HEK293 (cell line): ENCODE data around the gene CIDEA.

ENCODE experiments used
- CTCF ChIA-PET: fragments of 350-600 bp; formaldehyde crosslinking; extraction: SDS; loops from one replicate; lab custom pipeline; 2021; ENCODE audit warnings: antibody characterized with exemption; lab: Yijun Ruan, JAX
- POLR2A ChIA-PET: fragments of 300-600 bp; formaldehyde crosslinking; extraction: SDS; loops from one replicate; lab custom pipeline; 2020; ENCODE audit warnings: antibody characterized with exemption, inconsistent platforms; lab: Yijun Ruan, JAX
- H3K27ac ChIP-seq: fragments of 200-500 bp; sonication (Bioruptor generic); 2 replicates; pipeline ENCODE4 v1.5.1; 2014; ENCODE audit warnings: low read depth, low read length, control low read depth, inconsistent platforms; ENCODE audit errors: extremely low read depth
- H3K36me3 ChIP-seq, 2 experiments: fragments of 200-500 bp in 1 of 2; sonication (Bioruptor generic) in 1 of 2; 1 replicate in 1 of 2; 2 replicates in 1 of 2; pipeline ENCODE4 v1.5.1; 2014 to 2017; ENCODE audit warnings: inconsistent platforms in 2 of 2, low read length in 2 of 2; ENCODE audit not compliant: control insufficient read depth in 2 of 2, insufficient read depth in 1 of 2
- H3K4me1 ChIP-seq: fragments of 200-500 bp; sonication (Bioruptor generic); 2 replicates; pipeline ENCODE4 v1.5.1; 2014; ENCODE audit warnings: mild to moderate bottlenecking, low read length, inconsistent platforms; ENCODE audit not compliant: control insufficient read depth, insufficient read depth
- H3K4me3 ChIP-seq: 2 replicates; pipeline ENCODE4 v1.5.1; 2011; ENCODE audit warnings: low read depth, mild to moderate bottlenecking, control low read depth, low read length, moderate library complexity
- H3K9me3 ChIP-seq: fragments of 200-500 bp; sonication (Bioruptor generic); 2 replicates; pipeline ENCODE4 v1.5.1; 2014; ENCODE audit warnings: low read depth, low read length, inconsistent platforms; ENCODE audit not compliant: control insufficient read depth, insufficient read depth
- AEBP2 ChIP-seq: fragments of 450-650 bp; formaldehyde crosslinking; IDR thresholded peaks from 2 replicates; pipeline ENCODE4 v1.5.1; 2016; ENCODE audit warnings: missing biosample characterization, missing genetic modification characterization, borderline replicate concordance
- ATF2 ChIP-seq: fragments of 450-650 bp; formaldehyde crosslinking; IDR thresholded peaks from 2 replicates; pipeline ENCODE4 v1.5.1; 2016; ENCODE audit warnings: missing biosample characterization, missing genetic modification characterization, low read depth
- GLIS1 ChIP-seq: fragments of 450-650 bp; formaldehyde crosslinking; IDR thresholded peaks from 2 replicates; pipeline ENCODE4 v1.5.1; 2016; ENCODE audit warnings: missing biosample characterization, missing genetic modification characterization
- PRDM10 ChIP-seq: fragments of 450-650 bp; formaldehyde crosslinking; IDR thresholded peaks from 2 replicates; pipeline ENCODE4 v1.5.1; 2016; ENCODE audit warnings: missing biosample characterization, missing genetic modification characterization
- SALL2 ChIP-seq: fragments of 450-650 bp; formaldehyde crosslinking; IDR thresholded peaks from 2 replicates; pipeline ENCODE4 v1.5.0; 2017; ENCODE audit warnings: missing biosample characterization, mild to moderate bottlenecking, missing genetic modification characterization, borderline replicate concordance
- TRIM28 ChIP-seq: IDR thresholded peaks from 2 replicates; pipeline ENCODE4 v1.6.1; 2011; ENCODE audit warnings: low read length, control low read depth, borderline replicate concordance
- ZBTB49 ChIP-seq: fragments of 450-650 bp; formaldehyde crosslinking; IDR thresholded peaks from 2 replicates; pipeline ENCODE4 v1.5.1; 2016; ENCODE audit warnings: missing biosample characterization, missing genetic modification characterization, low read depth
- ZBTB6 ChIP-seq: fragments of 450-650 bp; formaldehyde crosslinking; IDR thresholded peaks from 2 replicates; pipeline ENCODE4 v1.5.1; 2017; ENCODE audit warnings: missing biosample characterization, missing genetic modification characterization
- ZBTB8A ChIP-seq: fragments of 450-650 bp; formaldehyde crosslinking; IDR thresholded peaks from 2 replicates; pipeline ENCODE4 v1.5.1; 2016; ENCODE audit warnings: missing biosample characterization, missing genetic modification characterization
- ZEB2 ChIP-seq: fragments of 450-650 bp; formaldehyde crosslinking; IDR thresholded peaks from 2 replicates; pipeline ENCODE4 v1.5.1; 2016; ENCODE audit warnings: missing biosample characterization, missing genetic modification characterization
- ZIC2 ChIP-seq: fragments of 450-650 bp; formaldehyde crosslinking; IDR thresholded peaks from 2 replicates; pipeline ENCODE4 v1.5.1; 2016; ENCODE audit warnings: missing biosample characterization, missing genetic modification characterization
- ZNF354C ChIP-seq: fragments of 450-650 bp; formaldehyde crosslinking; IDR thresholded peaks from 2 replicates; pipeline ENCODE4 v1.5.1; 2016; ENCODE audit warnings: missing biosample characterization, missing genetic modification characterization, low read depth, borderline replicate concordance
- ZNF549 ChIP-seq: fragments of 450-650 bp; IDR thresholded peaks from 2 replicates; pipeline ENCODE4 v1.5.1; 2018; ENCODE audit warnings: missing biosample characterization, missing genetic modification characterization, mild to moderate bottlenecking, inconsistent platforms, moderate library complexity
- ZNF585B ChIP-seq: fragments of 450-650 bp; formaldehyde crosslinking; IDR thresholded peaks from 2 replicates; pipeline ENCODE4 v1.5.1; 2016; ENCODE audit warnings: missing biosample characterization, missing genetic modification characterization
- ZNF692 ChIP-seq: fragments of 450-650 bp; formaldehyde crosslinking; IDR thresholded peaks from 2 replicates; pipeline ENCODE4 v1.5.1; 2016; ENCODE audit warnings: missing biosample characterization, missing genetic modification characterization
- ZNF776 ChIP-seq: fragments of 450-650 bp; formaldehyde crosslinking; IDR thresholded peaks from 2 replicates; pipeline ENCODE4 v1.5.0; 2017; ENCODE audit warnings: missing biosample characterization, missing genetic modification characterization, borderline replicate concordance
- ZNF792 ChIP-seq: fragments of 450-650 bp; formaldehyde crosslinking; IDR thresholded peaks from 2 replicates; pipeline ENCODE4 v1.5.1; 2016; ENCODE audit warnings: missing biosample characterization, missing genetic modification characterization
- ZSCAN16 ChIP-seq: fragments of 450-650 bp; formaldehyde crosslinking; IDR thresholded peaks from 2 replicates; pipeline ENCODE4 v1.5.1; 2016; ENCODE audit warnings: missing biosample characterization, missing genetic modification characterization

The CIDEA gene

GRCh38 chr18:12302391-12303147 is 48.4 kb downstream of the CIDEA start (continued):
- TF ChIP-seq AEBP2 (no peak), ZIC2 (tag by site-specific recombination) (peak; percentile 66), ZNF549 (no peak), ZEB2 (tag by site-specific recombination) (no peak), ZNF692 (tag by site-specific recombination) (peak; percentile 54; the same call in 1 of the 2 replicates), ZSCAN16 (tag by site-specific recombination) (no peak), ZBTB49 (no peak), ZNF354C (tag by site-specific recombination) (no peak), GLIS1 (tag by site-specific recombination) (peak; percentile 44; the same call in 1 of the 2 replicates), TRIM28 (no peak), ZNF792 (tag by site-specific recombination) (no peak), ATF2 (tag by site-specific recombination) (no peak), SALL2 (no peak), ZBTB6 (tag by site-specific recombination) (no peak), ZNF776 (tag by site-specific recombination) (no peak)
- TF ChIP-seq, all 188 proteins: peak for 3

- no peak overlapping the region for H3K4me3 ChIP-seq
- peaks cover 0 to 3% of the 10 kb centered on the region in 2 experiments; a peak in 1 of 3 replicates for H3K36me3 ChIP-seq
- ChIA-PET CTCF (no interaction called here), POLR2A (interaction anchor here (0.5 kb wide), 1 partner anchor 33 kb away, joined by 7 read pairs; no protein-coding TSS in a partner anchor)
- H3K27ac ChIP-seq = no peak overlapping the region
- no peaks in the 10 kb centered on the region for H3K4me1 ChIP-seq
- TF ChIP-seq PRDM10 (tag by site-specific recombination) = 0 out of 2 replicates have a peak, but pooled peaks have one; percentile 15
- TF ChIP-seq ZBTB8A = peak; percentile 45; the same call in 1 of the 2 replicates
- TF ChIP-seq ZNF585B (tag by site-specific recombination) = no peak
- H3K9me3 ChIP-seq = no peaks in the 10 kb centered on the region
Observed at GRCh38 chr18:12304351-12305210, 50.4 kb downstream of the CIDEA start.
